ENCODE results near the gene LARP4. TPM values are rescaled to one million over a fixed set of nuclear protein-coding genes. Genes with fewer than 3 reads are reported as not detected.
"Not testable (repeated sequence)": the region's sequence is repeated elsewhere in the genome, so short reads cannot be mapped to it uniquely, and the experiment has no call there.

The LARP4 gene
- total RNA-seq, 4 donors from 2014 or later = 42.5 to 77.3 (median 50.0) TPM

- no peak for DNase-seq
- Histone ChIP-seq H3K27ac (no peak overlapping the region), H3K4me1 (no peaks in the 10 kb centered on the region), H3K27me3 (no peaks in the 10 kb centered on the region), H3K9me3 (no peaks in the 10 kb centered on the region), H3K4me3 (replicated peaks in 1 of 3) (no peak overlapping the region), H3K36me3 (no peaks in the 10 kb centered on the region)
- no peak for TF ChIP-seq POLR2A (IDR thresholded peaks at IDR 0.05)
- TF ChIP-seq, protein P1, sequence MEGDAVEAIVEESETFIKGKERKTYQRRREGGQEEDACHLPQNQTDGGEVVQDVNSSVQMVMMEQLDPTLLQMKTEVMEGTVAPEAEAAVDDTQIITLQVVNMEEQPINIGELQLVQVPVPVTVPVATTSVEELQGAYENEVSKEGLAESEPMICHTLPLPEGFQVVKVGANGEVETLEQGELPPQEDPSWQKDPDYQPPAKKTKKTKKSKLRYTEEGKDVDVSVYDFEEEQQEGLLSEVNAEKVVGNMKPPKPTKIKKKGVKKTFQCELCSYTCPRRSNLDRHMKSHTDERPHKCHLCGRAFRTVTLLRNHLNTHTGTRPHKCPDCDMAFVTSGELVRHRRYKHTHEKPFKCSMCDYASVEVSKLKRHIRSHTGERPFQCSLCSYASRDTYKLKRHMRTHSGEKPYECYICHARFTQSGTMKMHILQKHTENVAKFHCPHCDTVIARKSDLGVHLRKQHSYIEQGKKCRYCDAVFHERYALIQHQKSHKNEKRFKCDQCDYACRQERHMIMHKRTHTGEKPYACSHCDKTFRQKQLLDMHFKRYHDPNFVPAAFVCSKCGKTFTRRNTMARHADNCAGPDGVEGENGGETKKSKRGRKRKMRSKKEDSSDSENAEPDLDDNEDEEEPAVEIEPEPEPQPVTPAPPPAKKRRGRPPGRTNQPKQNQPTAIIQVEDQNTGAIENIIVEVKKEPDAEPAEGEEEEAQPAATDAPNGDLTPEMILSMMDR (IDR thresholded peaks at IDR 0.05) = no peak
- 97 to 98% methylated on average over 4 of the region's 4 CpGs for WGBS, 2 donors
- intact Hi-C loops (cut with DNase I) = no loop called here
These were observed 45.3 kb upstream of the LARP4 start for GRCh38 chr12:50355365-50355764.

DNA sequence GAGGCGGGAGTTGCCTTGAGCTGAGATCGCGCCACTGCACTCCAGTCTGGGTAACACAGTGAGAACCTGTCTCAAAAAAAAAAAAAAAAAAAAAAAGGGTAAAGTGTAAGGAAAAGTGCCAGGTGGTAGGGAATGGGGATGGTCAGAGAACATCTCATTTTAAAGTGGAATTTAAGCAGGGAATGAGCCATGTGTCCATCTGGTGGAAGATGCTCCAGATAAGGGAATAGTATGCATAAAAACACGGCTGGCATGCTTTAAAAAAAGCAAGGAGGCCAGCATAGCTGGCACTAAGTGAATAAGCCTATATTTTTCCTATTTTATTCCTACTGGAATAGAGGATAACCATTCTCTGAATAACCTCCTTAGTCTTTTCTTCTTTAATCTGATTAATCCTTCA is 38.0 kb upstream of the LARP4 start:
- 95 to 96% methylated on average over 4 of the region's 4 CpGs for WGBS, 2 donors
- intact Hi-C loops (cut with DNase I) = no loop called here
- TF ChIP-seq, protein P1 (IDR thresholded peaks at IDR 0.05) = no peak
- no peak for TF ChIP-seq POLR2A (IDR thresholded peaks at IDR 0.05)
- Histone ChIP-seq H3K27ac (no peak overlapping the region), H3K36me3 (no peaks in the 10 kb centered on the region), H3K9me3 (no peaks in the 10 kb centered on the region), H3K4me3 (replicated peaks in 1 of 3) (no peak overlapping the region), H3K4me1 (no peaks in the 10 kb centered on the region), H3K27me3 (no peaks in the 10 kb centered on the region)
- DNase-seq = no peak

DNA sequence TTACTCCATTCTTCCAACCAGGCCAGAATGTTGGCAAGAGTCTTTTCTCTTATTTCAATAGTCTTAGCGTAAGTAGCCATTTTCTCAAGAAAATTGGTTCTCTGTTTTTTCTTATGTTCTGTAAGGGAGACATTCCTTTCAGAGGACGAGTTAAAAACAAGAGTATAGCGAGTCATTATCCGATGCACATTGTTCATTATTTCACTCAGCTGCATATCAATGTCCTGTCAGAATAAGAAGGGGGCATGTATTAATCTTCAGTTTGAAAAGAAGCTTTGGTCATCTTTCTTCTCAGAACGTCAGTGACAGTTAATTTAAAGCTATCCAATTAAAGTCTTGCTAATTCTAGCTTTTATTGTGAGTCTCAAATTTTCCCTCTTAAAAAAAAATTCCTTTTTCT is 37.5 kb upstream of the LARP4 start:
- no peaks in the 10 kb centered on the region for H3K36me3 ChIP-seq
- TF ChIP-seq POLR2A (IDR thresholded peaks at IDR 0.05) = no peak
- TF ChIP-seq, protein P1 (IDR thresholded peaks at IDR 0.05) = no peak
- no peaks in the 10 kb centered on the region for H3K4me1 ChIP-seq
- WGBS, 2 donors = 84 to 86% methylated on average over 5 of the region's 5 CpGs
- H3K27ac ChIP-seq = no peak overlapping the region
- H3K4me3 ChIP-seq (replicated peaks in 1 of 3) = no peak overlapping the region
- H3K9me3 ChIP-seq = no peaks in the 10 kb centered on the region
- no peaks in the 10 kb centered on the region for H3K27me3 ChIP-seq
- intact Hi-C loops (cut with DNase I) = no loop called here
- no peak for DNase-seq

- H3K9me3 ChIP-seq = no peaks in the 10 kb centered on the region
- DNase-seq = no peak
- no peaks in the 10 kb centered on the region for H3K4me1 ChIP-seq
- H3K4me3 ChIP-seq (replicated peaks in 1 of 3) = no peak overlapping the region
- intact Hi-C loops (cut with DNase I) = no loop called here
- WGBS, 2 donors = 93 to 94% methylated on average over 9 of the region's 9 CpGs
- H3K36me3 ChIP-seq = no peaks in the 10 kb centered on the region
- H3K27me3 ChIP-seq = no peaks in the 10 kb centered on the region
- no peak overlapping the region for H3K27ac ChIP-seq
- TF ChIP-seq, protein P1 (IDR thresholded peaks at IDR 0.05) = no peak
- TF ChIP-seq POLR2A (IDR thresholded peaks at IDR 0.05) = no peak
These were observed 34.8 kb upstream of the LARP4 start for GRCh38 chr12:50365709-50366406.

GRCh38 chr12:50370672-50371071 is 30.0 kb upstream of the LARP4 start:
- intact Hi-C loops (cut with DNase I); H3K27me3 ChIP-seq; H3K36me3 ChIP-seq; H3K9me3 ChIP-seq; H3K4me1 ChIP-seq; DNase-seq; H3K27ac ChIP-seq; H3K4me3 ChIP-seq (replicated peaks in 1 of 3): not testable (repeated sequence)
- WGBS, 2 donors = 75 to 80% methylated on average over 7 of the region's 7 CpGs
